ENCODE data around the gene SIN3B.
"Not testable (repeated sequence)": the region's sequence is repeated elsewhere in the genome, so short reads cannot be mapped to it uniquely, and the experiment has no call there.

GRCh38 chr19:16874978-16875299, 45.7 kb downstream of the SIN3B start:
- not testable (repeated sequence) for TF ChIP-seq CTCF (IDR thresholded peaks at IDR 0.05); POLR2A (IDR thresholded peaks at IDR 0.05); POLR2AphosphoS5 (IDR thresholded peaks at IDR 0.05; ENCODE audit: insufficient read depth in 1 of 2, low read depth in 1 of 2)

Measured in vagina (tissue), 2 donors.